Myocyte (in vitro differentiated cells): ENCODE results near the gene TRIM51G. TPM values are rescaled to one million over a fixed set of nuclear protein-coding genes. Genes with fewer than 3 reads are reported as not detected.
"Not testable (repeated sequence)": the region's sequence is repeated elsewhere in the genome, so short reads cannot be mapped to it uniquely, and the experiment has no call there.

Source experiments
- DNase-seq: peaks from one replicate; pipeline ENCODE4 v3.0.0-alpha.2; 2012; ENCODE audit warnings: low read depth
- polyA plus RNA-seq: library from polyadenylated mRNA; unstranded; fragments of >200 nt; gene quantifications from one replicate; pipeline ENCODE4 v1.2.1, GENCODE V29; 2012; ENCODE audit warnings: missing spikeins
- total RNA-seq: library from RNA; depleted of rRNA; stranded (reverse); fragments of >200 nt; gene quantifications from 2 replicates; pipeline ENCODE4 v1.2.3, GENCODE V29; 2014

TRIM51G gene, protein sequence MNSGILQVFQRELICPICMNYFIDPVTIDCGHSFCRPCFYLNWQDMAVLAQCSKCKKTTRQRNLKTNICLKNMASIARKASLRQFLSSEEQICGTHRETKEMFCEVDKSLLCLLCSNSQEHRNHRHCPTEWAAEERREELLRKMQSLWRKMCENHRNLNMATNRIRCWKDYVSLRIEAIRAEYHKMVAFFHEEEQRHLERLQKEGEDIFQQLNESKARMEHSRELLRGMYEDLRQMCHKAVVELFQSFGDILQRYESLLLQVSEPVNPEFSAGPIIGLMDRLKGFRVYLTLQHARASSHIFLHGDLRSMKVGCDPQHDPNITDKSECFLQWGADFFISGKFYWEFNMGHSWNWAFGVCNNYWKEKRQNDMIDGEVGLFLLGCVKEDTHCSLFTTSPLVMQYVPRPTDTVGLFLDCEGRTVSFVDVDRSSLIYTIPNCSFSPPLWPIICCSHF
- total RNA-seq = not detected in 2 replicates
- polyA plus RNA-seq = 0.10 TPM

DNA sequence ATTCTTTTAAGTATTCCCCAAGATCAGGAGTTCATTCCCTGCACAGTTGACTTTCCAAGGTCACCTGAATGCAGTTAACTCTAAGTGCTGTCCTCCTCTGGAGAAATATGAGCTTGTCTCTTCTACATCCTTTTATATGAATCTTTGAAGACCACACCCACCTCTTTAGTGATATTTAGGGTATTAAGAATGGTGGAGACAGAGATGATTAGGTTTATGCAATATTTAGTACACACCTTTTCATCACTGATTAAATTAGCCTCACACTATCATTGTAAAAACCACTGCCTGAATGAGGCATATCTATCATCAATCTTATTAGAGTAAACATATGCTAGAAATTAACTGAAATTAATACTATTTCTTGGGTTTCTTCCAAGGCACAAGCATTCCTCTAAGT, at the start of gene TRIM51G:
Gene TRIM51G, minus strand, starts transcription at position 101 of the 400 bp plus-strand sequence. CDS start 2,190 bp downstream, outside the sequence.
- not testable (repeated sequence) for DNase-seq

GRCh38 chr11:49028523-49028922, 44.8 kb upstream of the TRIM51G start, which contains the start of gene TRIM49B:
TSS of gene TRIM49B (plus strand) at chr11:49028823. CDS start at chr11:49031600, 2,777 bp downstream.
- not testable (repeated sequence) for DNase-seq

- not testable (repeated sequence) for DNase-seq
Observed at GRCh38 chr11:48968592-48968991, 15.1 kb downstream of the TRIM51G start.

DNA sequence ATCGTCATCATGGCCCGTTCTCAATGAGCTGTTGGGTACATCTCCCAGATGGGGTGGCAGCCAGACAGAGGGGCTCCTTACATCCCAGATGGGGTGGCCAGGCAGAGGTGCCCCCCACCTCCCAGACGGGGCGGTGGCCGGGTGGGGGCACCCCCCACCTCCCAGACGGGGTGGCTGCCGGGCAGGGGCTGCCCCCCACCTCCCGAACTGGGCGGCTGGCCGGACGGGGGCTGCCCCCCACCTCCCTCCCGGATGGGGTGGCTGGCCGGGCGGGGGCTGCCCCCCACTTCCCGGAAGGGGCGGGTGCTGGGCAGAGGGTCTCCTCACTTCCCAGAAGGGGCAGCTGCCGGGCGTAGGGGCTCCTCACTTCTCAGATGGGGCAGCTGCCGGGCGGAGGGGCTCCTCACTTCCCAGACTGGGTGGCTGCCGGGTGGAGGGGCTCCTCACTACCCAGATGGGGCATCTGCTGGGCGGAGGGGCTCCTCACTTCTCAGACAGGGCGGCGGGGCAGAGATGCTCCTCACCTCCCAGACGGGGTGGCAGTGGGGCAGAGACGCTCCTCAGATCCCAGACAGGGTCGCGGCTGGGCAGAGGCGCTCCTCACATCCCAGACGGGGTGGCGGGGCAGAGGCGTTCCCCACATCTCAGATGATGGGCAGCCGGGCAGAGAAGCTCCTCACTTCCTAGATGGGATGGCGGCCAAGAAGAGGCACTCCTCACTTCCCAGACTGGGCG, 28.2 kb downstream of the TRIM51G start:
- DNase-seq = not testable (repeated sequence)

- not testable (repeated sequence) for DNase-seq
Observed at GRCh38 chr11:48945796-48946195, 37.9 kb downstream of the TRIM51G start.

Other genes starting within 250 kb of the TRIM51G start
- not detected in 2 replicates for gene TRIM49B, start 44.9 kb upstream of the TRIM51G start, total RNA-seq
- gene TRIM64C, start 75.2 kb upstream of the TRIM51G start, total RNA-seq = not detected in 2 replicates
- not detected in 2 replicates for gene FOLH1, start 224.7 kb upstream of the TRIM51G start, total RNA-seq